HEK293 (cell line): ENCODE measurements around the gene EPHA6.

Experiments
- CTCF ChIP-seq: fragments of 450-650 bp; formaldehyde crosslinking; IDR thresholded peaks from 2 replicates; pipeline ENCODE4 v1.5.1; 2016; ENCODE audit warnings: missing biosample characterization, missing genetic modification characterization
- EGR2 ChIP-seq: fragments of 450-650 bp; formaldehyde crosslinking; IDR thresholded peaks from 2 replicates; pipeline ENCODE4 v1.5.1; 2016; ENCODE audit warnings: low read depth, missing biosample characterization, missing genetic modification characterization
- YY1 ChIP-seq: fragments of 450-650 bp; formaldehyde crosslinking; IDR thresholded peaks from 2 replicates; pipeline ENCODE4 v1.5.1; 2018; ENCODE audit warnings: missing biosample characterization, missing genetic modification characterization
- ZBTB10 ChIP-seq: fragments of 450-650 bp; formaldehyde crosslinking; IDR thresholded peaks from 2 replicates; pipeline ENCODE4 v1.5.1; 2016; ENCODE audit warnings: missing biosample characterization, missing genetic modification characterization
- ZNF362 ChIP-seq: fragments of 450-650 bp; formaldehyde crosslinking; IDR thresholded peaks from 2 replicates; pipeline ENCODE4 v1.5.1; 2016; ENCODE audit warnings: missing biosample characterization, missing genetic modification characterization
- ZNF510 ChIP-seq: fragments of 450-650 bp; formaldehyde crosslinking; IDR thresholded peaks from 2 replicates; pipeline ENCODE4 v1.5.1; 2018; ENCODE audit warnings: mild to moderate bottlenecking, missing genetic modification characterization, missing biosample characterization; ENCODE audit not compliant: insufficient replicate concordance
- ZNF518A ChIP-seq: fragments of 450-650 bp; formaldehyde crosslinking; conservative IDR thresholded peaks from 2 replicates; pipeline ENCODE4 v1.5.1; 2016; ENCODE audit warnings: low read depth, missing biosample characterization, missing genetic modification characterization

- TF ChIP-seq ZBTB10 (tag by site-specific recombination) (no peak), CTCF (tag by site-specific recombination) (no peak), ZNF518A (no peak), ZNF510 (tag by site-specific recombination) (no peak), ZNF362 (tag by site-specific recombination) (no peak), EGR2 (tag by site-specific recombination) (no peak), YY1 (tag by site-specific recombination) (no peak)
Measured at GRCh38 chr3:97495896-97496295, 681.5 kb downstream of the EPHA6 start.
